Stimulated activated memory B cell treated with anti-CD40 and anti-IgM and Interleukin-4, amounts not matched to agents 10 μg/mL and 1 μg/mL and 100 μg/mL, for 72 hours (primary cell): ENCODE results near the gene NRL.

Experiments used
- ATAC-seq: fragments of 150-1000 bp; cut with Tn5 transposase; 2 replicates; pipeline ENCODE4 v1.10.0; 2021
- H3K27ac Mint-ChIP-seq: one replicate; pipeline ENCODE4 v1.8.0; 2022; ENCODE audit warnings: mild to moderate bottlenecking, mixed read lengths
- H3K27me3 Mint-ChIP-seq: one replicate; pipeline ENCODE4 v1.8.0; 2022; ENCODE audit warnings: mixed read lengths
- H3K36me3 Mint-ChIP-seq: one replicate; pipeline ENCODE4 v1.8.0; 2022; ENCODE audit warnings: mixed read lengths
- H3K4me1 Mint-ChIP-seq: one replicate; pipeline ENCODE4 v1.8.0; 2022; ENCODE audit warnings: mixed read lengths
- H3K4me3 Mint-ChIP-seq: one replicate; pipeline ENCODE4 v1.8.0; 2022; ENCODE audit warnings: mild to moderate bottlenecking, moderate library complexity, mixed read lengths
- H3K9me3 Mint-ChIP-seq: one replicate; pipeline ENCODE4 v1.8.0; 2022; ENCODE audit warnings: mixed read lengths

Gene NRL

GRCh38 chr14:24147761-24148428 is 33.1 kb upstream of the NRL start:
- Mint-ChIP-seq H3K36me3 (peaks cover 42% of the 10 kb centered on the region), H3K4me1 (peaks cover 53% of the 10 kb centered on the region), H3K27ac (peak overlapping the region; percentile 83), H3K9me3 (no peaks in the 10 kb centered on the region), H3K4me3 (peak overlapping the region; percentile 90), H3K27me3 (no peaks in the 10 kb centered on the region)
- ATAC-seq: no peak

GRCh38 chr14:24146978-24147760 is 32.4 kb upstream of the NRL start, which contains the start of gene RNF31:
Gene RNF31, plus strand, starts transcription at chr14:24147498. Its CDS starts 201 bp downstream, at chr14:24147699.
- Mint-ChIP-seq H3K36me3 (peaks cover 46% of the 10 kb centered on the region), H3K9me3 (no peaks in the 10 kb centered on the region), H3K27me3 (no peaks in the 10 kb centered on the region), H3K4me3 (peak within 1 kb of the TSS; percentile 90), H3K27ac (peak within 1 kb of the TSS; percentile 83), H3K4me1 (peaks cover 58% of the 10 kb centered on the region)
- peak; percentile 96 for ATAC-seq

- Mint-ChIP-seq H3K4me1 (peaks cover 58% of the 10 kb centered on the region), H3K36me3 (peaks cover 46% of the 10 kb centered on the region)
- peak; percentile 87 for ATAC-seq
Observed at GRCh38 chr14:24146453-24146977, 31.8 kb upstream of the NRL start, which contains the start of gene PSME2. Gene PSME2, minus strand, starts transcription at chr14:24146610. Its CDS starts 29 bp downstream, at chr14:24146581.

GRCh38 chr14:24145690-24146452 is 31.1 kb upstream of the NRL start:
- peak overlapping the region; percentile 90 for H3K4me3 Mint-ChIP-seq
- peaks cover 56% of the 10 kb centered on the region for H3K4me1 Mint-ChIP-seq
- no peak for ATAC-seq
- peaks cover 41% of the 10 kb centered on the region for H3K36me3 Mint-ChIP-seq
- H3K9me3 Mint-ChIP-seq: no peaks in the 10 kb centered on the region
- H3K27me3 Mint-ChIP-seq: no peaks in the 10 kb centered on the region
- H3K27ac Mint-ChIP-seq: peak overlapping the region; percentile 83

More at GRCh38 chr14:24146453-24146977, 31.8 kb upstream of the NRL start, which contains the start of gene PSME2:
- H3K4me3 Mint-ChIP-seq: peak within 1 kb of the TSS; percentile 90
- peak within 1 kb of the TSS; percentile 83 for H3K27ac Mint-ChIP-seq
- no peaks in the 10 kb centered on the region for H3K27me3 Mint-ChIP-seq
- no peaks in the 10 kb centered on the region for H3K9me3 Mint-ChIP-seq

GRCh38 chr14:24145219-24145618 is 30.5 kb upstream of the NRL start:
- no peak for ATAC-seq
- H3K4me3 Mint-ChIP-seq: peak overlapping the region; percentile 90
- peaks cover 56% of the 10 kb centered on the region for H3K4me1 Mint-ChIP-seq
- peak overlapping the region; percentile 83 for H3K27ac Mint-ChIP-seq
- H3K36me3 Mint-ChIP-seq: peaks cover 34% of the 10 kb centered on the region
- H3K27me3 Mint-ChIP-seq: no peaks in the 10 kb centered on the region
- no peaks in the 10 kb centered on the region for H3K9me3 Mint-ChIP-seq

GRCh38 chr14:24144451-24144850 is 29.7 kb upstream of the NRL start:
- no peak for ATAC-seq
- Mint-ChIP-seq H3K27ac (no peak overlapping the region), H3K4me3 (no peak overlapping the region), H3K4me1 (peaks cover 56% of the 10 kb centered on the region), H3K27me3 (no peaks in the 10 kb centered on the region), H3K36me3 (peaks cover 32% of the 10 kb centered on the region), H3K9me3 (no peaks in the 10 kb centered on the region)

GRCh38 chr14:24143511-24143910 is 28.8 kb upstream of the NRL start:
- no peak for ATAC-seq
- H3K4me1 Mint-ChIP-seq: peaks cover 55% of the 10 kb centered on the region
- peaks cover 38% of the 10 kb centered on the region for H3K36me3 Mint-ChIP-seq
- no peak overlapping the region for H3K27ac Mint-ChIP-seq
- H3K27me3 Mint-ChIP-seq: no peaks in the 10 kb centered on the region
- no peak overlapping the region for H3K4me3 Mint-ChIP-seq
- no peaks in the 10 kb centered on the region for H3K9me3 Mint-ChIP-seq

- Mint-ChIP-seq H3K4me1 (peaks cover 65% of the 10 kb centered on the region), H3K27ac (peak within 1 kb of the TSS; percentile 82), H3K4me3 (peak within 1 kb of the TSS; percentile 92), H3K36me3 (peaks cover 52% of the 10 kb centered on the region), H3K9me3 (no peaks in the 10 kb centered on the region), H3K27me3 (no peaks in the 10 kb centered on the region)
- ATAC-seq: peak; percentile 96
Observed at GRCh38 chr14:24141097-24141880, 26.5 kb upstream of the NRL start, which contains the start of gene EMC9. Gene EMC9, minus strand, starts transcription at chr14:24141591. Its CDS starts 287 bp downstream, at chr14:24141304.

GRCh38 chr14:24139272-24139934 is 24.7 kb upstream of the NRL start:
- Mint-ChIP-seq H3K27me3 (no peaks in the 10 kb centered on the region), H3K4me1 (peaks cover 60% of the 10 kb centered on the region), H3K9me3 (no peaks in the 10 kb centered on the region), H3K36me3 (peaks cover 42% of the 10 kb centered on the region), H3K27ac (peak overlapping the region; percentile 7), H3K4me3 (peak overlapping the region; percentile 59)
- no peak for ATAC-seq

GRCh38 chr14:24138396-24139271 is 23.9 kb upstream of the NRL start:
- peaks cover 54% of the 10 kb centered on the region for H3K4me1 Mint-ChIP-seq
- peak overlapping the region; percentile 7 for H3K27ac Mint-ChIP-seq
- no peaks in the 10 kb centered on the region for H3K9me3 Mint-ChIP-seq
- no peak for ATAC-seq
- peaks cover 36% of the 10 kb centered on the region for H3K36me3 Mint-ChIP-seq
- H3K4me3 Mint-ChIP-seq: peak overlapping the region; percentile 59
- no peaks in the 10 kb centered on the region for H3K27me3 Mint-ChIP-seq

- H3K36me3 Mint-ChIP-seq: peaks cover 28% of the 10 kb centered on the region
- H3K4me3 Mint-ChIP-seq: no peak overlapping the region
- no peaks in the 10 kb centered on the region for H3K27me3 Mint-ChIP-seq
- peak overlapping the region; percentile 82 for H3K27ac Mint-ChIP-seq
- no peaks in the 10 kb centered on the region for H3K9me3 Mint-ChIP-seq
- H3K4me1 Mint-ChIP-seq: peaks cover 54% of the 10 kb centered on the region
- ATAC-seq: no peak
Observed at GRCh38 chr14:24137529-24138395, 23.0 kb upstream of the NRL start.
